GM12874 (cell line): ENCODE results near the gene TOB2.

Experiments
- CTCF ChIP-seq: IDR thresholded peaks from 2 replicates; pipeline ENCODE4 v1.5.1; 2011; ENCODE audit warnings: low read depth, mild to moderate bottlenecking, control low read depth, low read length, moderate library complexity; ENCODE audit not compliant: insufficient read depth

TOB2 gene

GRCh38 chr22:41458161-41458728 is 11.6 kb upstream of the TOB2 start:
- no peak for TF ChIP-seq CTCF

- no peak for TF ChIP-seq CTCF
Observed at GRCh38 chr22:41448189-41448808, 1.7 kb upstream of the TOB2 start.

- TF ChIP-seq CTCF, result no peak
Observed at GRCh38 chr22:41447435-41448188, 1.0 kb upstream of the TOB2 start.

- TF ChIP-seq CTCF, result no peak
Observed at GRCh38 chr22:41446057-41446501, 522 bp downstream of the TOB2 start.

GRCh38 chr22:41445129-41446056 is 1.2 kb downstream of the TOB2 start:
- TF ChIP-seq CTCF, result no peak

GRCh38 chr22:41444360-41445128 is 2.1 kb downstream of the TOB2 start:
- TF ChIP-seq CTCF, result no peak
